GM21367 (cell line): ENCODE results near the gene C11orf97.

Experiments
- ATAC-seq: cut with Tn5 transposase; IDR thresholded peaks from one replicate; pipeline ENCODE4 v1.9.1; 2021; ENCODE audit not compliant: unreplicated experiment

Gene C11orf97

DNA sequence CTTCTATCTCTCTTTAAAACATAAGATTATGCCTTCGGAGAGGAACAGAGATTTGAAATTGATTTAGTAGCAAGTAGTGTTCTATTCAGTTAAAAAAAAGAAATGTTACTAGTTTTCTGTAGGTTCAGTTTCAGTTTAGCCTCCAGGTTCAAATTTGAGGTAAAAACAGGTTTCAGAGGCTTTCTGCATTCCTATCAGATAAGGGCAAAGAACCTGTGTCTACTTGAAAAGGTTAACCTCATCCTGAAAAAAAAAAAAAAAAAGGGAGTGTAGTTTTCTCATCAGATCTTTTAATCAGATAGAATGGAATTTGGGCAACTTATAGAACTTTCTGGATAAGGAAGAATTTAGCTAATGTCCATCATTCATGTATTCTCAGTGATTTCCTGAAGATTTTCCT, 12.1 kb downstream of the C11orf97 start:
- ATAC-seq, result no peak

DNA sequence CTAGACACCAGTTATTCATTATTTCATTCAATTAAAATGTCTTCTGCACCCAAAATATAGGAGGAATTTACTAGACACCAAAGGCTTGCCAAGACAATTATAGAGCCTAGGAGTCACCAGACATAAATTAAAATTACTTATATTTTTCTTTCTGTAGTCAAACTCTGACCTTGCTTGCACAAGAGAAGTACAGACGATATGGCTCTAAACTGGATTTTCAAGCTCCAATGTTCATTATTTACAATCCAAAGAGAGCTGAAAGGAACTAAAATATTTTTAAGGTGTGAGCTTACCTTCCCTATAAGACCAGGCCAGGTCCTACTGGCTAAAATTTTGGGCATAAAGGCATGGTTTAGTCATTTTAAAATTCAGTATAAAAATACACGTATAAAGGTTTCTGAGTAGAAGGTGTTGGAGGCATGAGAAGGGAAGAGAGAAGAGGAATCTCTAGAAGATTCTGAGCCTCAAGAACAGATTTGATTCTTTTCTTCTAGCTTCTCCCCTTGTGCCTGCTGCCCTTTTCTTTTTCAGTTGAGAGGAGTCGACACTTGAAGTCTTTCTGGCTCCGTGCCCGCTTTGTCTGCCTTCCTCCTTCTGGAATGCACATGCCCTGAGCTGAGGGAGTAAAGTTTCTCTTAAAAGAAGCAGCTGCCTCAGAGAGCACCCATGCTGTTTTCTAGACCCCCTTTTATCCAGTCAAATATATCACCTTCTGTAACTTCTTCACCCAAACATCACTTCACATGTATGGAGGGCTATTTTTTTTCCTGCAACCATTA, 13.5 kb downstream of the C11orf97 start:
- no peak for ATAC-seq

DNA sequence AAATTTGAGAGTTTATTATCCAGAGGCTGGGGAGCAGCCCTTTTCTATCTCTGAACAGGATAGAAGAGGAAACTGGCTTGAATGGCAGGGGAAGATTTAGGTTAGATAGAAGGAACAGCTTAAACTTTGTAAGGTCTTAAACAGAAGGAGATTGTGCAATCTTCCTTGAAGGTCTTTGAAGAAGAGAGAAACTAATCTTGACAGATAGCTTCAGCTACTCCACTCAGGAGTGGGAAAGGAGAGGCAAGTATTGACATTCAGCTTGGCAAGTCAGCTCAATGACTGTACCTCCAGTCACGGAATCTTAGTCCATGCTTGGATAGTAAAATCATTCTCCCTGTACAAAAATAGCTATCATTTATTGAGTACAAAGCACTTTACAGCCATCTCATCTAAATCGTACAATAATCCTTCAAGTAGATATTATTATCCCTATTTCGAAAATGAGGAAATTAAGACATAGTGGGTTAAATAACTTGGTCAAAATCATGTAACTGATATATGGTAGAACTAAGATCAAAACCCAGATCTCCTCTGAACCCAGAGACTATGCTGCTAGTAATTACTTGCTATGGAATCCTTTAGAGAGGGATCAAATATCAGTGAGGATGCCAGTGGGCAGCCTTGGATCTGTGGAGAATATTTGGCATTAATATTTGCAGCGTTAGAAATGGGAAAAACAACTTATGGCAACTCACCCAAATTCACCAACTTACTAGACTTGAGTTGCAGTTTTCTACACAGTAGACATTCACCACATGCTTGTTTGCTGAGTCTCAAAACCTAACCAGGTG, 14.6 kb downstream of the C11orf97 start:
- no peak for ATAC-seq

DNA sequence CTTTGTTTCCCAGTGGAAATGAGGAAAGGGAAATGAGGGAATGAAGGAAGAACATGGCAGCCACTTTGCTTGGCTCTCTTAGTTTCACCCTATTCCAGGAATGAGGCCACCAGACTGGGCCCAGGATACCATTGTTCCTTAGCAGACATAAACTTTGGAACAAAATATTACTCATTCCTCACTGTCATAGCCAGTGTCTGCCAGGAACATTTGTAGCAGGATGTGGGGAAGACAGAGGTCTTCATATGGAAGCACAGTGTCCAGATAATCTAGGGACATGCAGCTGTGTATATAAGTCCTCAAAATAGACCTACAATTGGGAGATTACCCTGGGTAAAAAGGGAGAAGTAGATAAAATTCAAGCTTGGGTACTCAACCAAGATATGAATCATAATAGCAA, 16.3 kb downstream of the C11orf97 start:
- no peak for ATAC-seq

DNA sequence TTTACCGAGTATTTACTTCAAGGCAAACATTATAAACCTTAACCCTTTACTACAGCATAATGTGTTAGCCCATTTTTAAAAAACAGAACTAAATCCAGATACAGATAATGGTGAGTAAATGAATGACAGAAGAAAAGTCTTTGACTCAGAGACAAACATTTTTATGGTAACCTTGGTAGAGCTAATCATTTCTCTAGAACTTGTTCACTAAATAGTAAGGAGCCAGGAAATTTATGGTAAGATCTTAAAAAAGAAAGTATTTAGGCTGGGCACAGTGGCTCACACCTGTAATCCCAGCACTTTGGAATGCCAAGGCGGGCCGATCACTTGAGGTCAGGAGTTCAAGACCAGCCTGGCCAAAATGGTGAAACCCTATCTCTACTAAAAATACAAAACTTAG, 19.9 kb downstream of the C11orf97 start:
- ATAC-seq, result no peak

DNA sequence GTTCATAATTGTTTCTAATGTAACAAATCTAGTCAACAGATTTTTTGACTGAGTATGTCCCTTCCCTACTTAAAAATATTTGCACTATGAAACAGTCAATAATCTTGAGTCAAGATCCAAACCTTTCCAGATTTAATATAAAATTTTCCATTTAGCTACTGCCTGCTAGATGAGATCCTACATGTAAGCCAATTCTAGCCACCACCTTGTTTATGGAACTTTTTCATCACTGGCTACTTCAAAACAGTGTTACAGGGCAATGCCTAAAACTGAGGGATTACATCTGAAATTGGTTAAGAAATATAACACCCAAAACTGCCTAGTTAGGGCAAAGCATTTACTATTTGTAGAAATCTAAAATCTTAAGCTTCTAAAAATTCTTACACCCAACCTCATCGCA, 20.9 kb downstream of the C11orf97 start:
- ATAC-seq, result no peak

DNA sequence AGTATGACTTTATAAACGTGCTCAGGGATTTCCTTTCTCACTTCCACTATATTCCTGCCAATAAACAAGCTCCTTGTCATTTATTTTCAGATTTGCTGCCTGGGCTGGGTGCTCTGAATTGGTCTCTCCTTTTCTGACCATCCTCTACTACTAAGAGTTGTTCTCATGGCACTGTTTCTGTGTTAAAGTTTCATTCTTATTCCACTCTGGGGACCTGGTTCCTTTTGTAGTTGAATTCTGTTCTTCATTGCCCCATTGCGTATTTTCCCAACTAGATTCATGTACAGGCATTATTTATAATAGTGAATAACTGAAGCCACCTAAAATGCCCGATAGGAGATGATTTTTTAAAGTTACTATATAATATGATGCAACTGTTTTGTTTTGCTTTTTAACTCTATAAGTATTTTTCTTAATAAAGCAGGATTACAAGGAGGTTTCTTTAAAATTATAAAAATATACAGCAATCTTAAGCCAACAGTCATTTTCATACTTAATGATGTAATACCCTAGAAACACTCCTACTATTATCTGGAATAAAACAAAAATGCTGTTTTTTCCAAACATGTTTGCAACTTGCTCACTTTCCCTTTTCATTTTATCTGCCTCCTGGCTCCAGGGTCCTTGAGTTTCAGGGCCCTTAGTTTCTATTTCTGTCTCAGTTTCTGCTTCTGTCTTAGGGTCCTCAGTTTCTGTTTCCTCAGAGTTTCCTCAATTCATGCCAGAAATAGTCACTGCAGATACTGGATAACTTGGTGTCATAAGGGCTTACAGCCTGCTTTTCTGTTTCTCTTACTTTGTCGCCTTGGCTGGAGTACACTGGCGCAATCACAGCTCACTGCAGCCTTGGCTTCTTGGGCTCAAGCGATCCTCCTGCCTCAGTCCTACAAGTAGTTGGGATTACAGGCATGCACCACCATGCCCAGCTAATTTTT, 21.7 kb downstream of the C11orf97 start:
- ATAC-seq, result no peak

DNA sequence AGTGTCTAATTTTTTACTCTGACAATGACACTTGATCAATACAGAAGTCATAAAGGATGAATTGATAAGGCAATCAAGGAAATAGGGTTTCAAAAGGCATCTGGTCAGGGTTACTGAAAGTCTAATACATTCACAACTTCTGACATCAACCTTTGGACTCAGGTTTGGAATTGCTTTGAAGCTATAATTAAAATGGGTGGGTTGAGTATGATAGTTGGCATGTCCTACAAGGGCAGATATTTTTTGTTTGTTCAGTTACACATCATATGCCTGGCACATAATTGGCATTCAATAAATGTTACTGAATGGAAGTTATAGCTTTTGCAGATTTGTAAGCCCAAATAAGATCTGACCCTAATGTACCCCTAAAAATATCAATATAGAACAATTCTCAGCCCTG, 24.1 kb downstream of the C11orf97 start:
- ATAC-seq, result no peak

DNA sequence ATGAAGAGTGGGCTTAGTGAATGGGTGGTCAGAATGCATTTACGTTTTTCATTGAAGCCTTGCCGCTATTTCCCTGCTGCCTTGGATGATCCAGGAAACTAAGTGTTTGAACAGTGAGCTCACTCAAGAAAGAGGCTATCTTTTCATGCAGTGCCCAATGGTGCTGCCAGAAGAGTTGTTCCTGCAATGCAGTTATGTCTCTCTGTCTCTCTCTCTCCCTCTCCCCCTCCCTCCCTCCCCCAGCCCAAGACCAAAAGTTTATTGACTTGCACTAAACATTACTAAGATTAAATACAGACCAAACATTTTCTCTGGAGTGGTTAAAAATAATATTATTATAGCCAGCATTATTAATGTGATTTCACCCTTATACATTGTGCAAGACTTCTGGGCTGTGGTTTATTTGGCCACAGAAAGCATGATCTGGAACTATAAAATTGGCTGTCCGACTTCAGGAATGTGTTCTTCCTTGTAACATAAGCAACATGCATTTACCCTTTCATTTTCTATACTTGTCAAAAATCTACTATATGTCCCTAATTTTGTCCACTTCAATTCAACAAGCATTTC, 24.9 kb downstream of the C11orf97 start:
- ATAC-seq, result no peak

DNA sequence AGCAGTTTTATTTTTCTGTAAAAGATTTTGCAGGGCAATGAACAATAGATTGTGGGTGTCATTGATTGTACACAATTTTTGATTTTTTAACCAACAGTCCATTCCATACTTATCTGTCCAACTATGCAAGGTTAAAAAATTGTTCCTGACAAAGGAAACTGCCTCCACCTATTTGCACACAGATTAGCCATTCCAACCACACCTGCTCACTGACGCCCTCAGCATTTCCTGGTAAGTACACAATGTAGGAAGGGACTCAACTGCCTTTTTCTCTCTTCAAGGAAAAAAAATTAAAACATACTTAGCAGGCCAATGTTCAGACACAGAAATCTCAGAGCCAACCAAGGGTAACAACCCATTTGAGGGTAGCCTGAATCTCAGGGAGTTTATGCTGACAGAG, 27.2 kb downstream of the C11orf97 start:
- no peak for ATAC-seq

DNA sequence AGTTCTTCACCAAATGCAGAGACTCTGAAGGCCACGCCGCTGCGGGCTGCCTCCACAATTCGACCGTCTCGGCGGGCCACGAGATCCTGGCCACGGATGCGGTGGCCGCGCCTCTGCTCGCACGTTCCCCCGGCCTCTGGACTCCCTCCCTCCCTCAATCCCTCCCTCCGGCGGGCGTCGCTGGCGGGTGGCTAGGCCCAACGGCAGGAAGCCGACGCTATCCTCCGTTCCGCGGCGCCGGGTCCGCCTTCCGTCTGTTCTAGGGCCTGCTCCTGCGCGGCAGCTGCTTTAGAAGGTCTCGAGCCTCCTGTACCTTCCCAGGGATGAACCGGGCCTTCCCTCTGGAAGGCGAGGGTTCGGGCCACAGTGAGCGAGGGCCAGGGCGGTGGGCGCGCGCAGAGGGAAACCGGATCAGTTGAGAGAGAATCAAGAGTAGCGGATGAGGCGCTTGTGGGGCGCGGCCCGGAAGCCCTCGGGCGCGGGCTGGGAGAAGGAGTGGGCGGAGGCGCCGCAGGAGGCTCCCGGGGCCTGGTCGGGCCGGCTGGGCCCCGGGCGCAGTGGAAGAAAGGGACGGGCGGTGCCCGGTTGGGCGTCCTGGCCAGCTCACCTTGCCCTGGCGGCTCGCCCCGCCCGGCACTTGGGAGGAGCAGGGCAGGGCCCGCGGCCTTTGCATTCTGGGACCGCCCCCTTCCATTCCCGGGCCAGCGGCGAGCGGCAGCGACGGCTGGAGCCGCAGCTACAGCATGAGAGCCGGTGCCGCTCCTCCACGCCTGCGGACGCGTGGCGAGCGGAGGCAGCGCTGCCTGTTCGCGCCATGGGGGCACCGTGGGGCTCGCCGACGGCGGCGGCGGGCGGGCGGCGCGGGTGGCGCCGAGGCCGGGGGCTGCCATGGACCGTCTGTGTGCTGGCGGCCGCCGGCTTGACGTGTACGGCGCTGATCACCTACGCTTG, 31.7 kb downstream of the C11orf97 start, which contains the start of gene FUT4:
FUT4 (plus strand) TSS at position 227 of the 951 bp plus-strand sequence; CDS start at position 440, 213 bp downstream.
- ATAC-seq, result peak; percentile 89

DNA sequence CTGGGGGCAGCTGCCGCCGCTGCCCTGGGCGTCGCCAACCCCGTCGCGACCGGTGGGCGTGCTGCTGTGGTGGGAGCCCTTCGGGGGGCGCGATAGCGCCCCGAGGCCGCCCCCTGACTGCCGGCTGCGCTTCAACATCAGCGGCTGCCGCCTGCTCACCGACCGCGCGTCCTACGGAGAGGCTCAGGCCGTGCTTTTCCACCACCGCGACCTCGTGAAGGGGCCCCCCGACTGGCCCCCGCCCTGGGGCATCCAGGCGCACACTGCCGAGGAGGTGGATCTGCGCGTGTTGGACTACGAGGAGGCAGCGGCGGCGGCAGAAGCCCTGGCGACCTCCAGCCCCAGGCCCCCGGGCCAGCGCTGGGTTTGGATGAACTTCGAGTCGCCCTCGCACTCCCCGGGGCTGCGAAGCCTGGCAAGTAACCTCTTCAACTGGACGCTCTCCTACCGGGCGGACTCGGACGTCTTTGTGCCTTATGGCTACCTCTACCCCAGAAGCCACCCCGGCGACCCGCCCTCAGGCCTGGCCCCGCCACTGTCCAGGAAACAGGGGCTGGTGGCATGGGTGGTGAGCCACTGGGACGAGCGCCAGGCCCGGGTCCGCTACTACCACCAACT, 32.5 kb downstream of the C11orf97 start:
- ATAC-seq, result no peak

DNA sequence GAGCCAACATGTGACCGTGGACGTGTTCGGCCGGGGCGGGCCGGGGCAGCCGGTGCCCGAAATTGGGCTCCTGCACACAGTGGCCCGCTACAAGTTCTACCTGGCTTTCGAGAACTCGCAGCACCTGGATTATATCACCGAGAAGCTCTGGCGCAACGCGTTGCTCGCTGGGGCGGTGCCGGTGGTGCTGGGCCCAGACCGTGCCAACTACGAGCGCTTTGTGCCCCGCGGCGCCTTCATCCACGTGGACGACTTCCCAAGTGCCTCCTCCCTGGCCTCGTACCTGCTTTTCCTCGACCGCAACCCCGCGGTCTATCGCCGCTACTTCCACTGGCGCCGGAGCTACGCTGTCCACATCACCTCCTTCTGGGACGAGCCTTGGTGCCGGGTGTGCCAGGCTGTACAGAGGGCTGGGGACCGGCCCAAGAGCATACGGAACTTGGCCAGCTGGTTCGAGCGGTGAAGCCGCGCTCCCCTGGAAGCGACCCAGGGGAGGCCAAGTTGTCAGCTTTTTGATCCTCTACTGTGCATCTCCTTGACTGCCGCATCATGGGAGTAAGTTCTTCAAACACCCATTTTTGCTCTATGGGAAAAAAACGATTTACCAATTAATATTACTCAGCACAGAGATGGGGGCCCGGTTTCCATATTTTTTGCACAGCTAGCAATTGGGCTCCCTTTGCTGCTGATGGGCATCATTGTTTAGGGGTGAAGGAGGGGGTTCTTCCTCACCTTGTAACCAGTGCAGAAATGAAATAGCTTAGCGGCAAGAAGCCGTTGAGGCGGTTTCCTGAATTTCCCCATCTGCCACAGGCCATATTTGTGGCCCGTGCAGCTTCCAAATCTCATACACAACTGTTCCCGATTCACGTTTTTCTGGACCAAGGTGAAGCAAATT, 33.3 kb downstream of the C11orf97 start:
- ATAC-seq, result no peak

DNA sequence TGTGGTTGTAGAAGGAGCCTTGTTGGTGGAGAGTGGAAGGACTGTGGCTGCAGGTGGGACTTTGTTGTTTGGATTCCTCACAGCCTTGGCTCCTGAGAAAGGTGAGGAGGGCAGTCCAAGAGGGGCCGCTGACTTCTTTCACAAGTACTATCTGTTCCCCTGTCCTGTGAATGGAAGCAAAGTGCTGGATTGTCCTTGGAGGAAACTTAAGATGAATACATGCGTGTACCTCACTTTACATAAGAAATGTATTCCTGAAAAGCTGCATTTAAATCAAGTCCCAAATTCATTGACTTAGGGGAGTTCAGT, 33.9 kb downstream of the C11orf97 start:
- ATAC-seq, result no peak

DNA sequence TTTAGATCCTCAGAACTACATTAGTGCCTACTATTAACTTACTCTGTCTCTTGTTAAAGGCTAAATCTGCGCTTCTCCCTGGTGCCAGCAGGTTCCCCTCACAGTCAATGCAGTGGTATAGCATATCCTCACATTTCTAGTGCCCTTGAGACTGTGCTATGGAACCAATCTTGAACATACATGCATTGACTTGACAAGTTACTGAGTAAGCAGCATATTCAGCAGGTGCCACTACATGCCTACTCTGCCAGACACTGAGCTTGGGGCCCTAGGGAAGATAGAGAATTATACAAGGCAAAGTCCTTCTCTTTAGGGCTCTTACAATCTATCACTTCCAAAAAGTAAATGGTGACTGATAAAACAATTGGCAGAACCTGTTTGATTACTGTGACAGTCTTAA, 34.6 kb downstream of the C11orf97 start:
- no peak for ATAC-seq

DNA sequence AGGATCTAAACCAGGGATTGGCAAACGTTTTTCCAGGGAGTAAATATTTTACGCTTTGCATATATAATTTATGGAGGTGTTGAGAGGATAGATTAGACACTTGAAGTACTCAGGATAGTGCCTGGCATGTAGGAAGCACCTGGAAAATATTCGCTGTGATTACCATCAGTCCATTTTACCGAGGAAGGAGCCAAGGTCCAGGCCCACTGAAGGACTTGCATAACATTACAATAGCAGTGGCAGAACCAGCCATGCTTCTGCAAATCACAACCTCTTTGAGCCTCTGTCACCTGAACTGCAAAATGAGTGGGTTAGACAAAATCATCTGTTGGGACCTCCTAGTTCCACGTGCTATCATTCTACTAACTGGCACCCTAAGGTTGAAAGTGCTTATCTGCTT, 36.9 kb downstream of the C11orf97 start:
- ATAC-seq, result no peak

DNA sequence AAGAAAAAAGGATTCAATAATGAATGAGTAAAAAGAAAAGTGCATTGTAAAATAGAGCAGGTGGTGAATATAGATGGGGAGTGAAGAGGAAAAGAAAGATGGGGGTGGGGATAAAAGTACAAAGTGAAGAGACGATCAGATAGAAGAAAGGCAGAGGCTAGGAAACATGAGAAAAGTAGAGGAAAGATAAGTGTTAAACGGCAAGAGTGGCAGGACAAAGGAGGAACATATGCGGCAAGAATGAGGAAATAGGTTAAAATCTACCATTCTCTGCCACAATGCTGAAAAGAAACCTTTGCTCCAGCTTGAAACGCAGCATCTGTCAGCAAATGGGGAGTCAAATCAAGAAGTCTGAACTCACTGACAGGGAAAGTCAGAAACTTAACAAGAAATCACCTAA, 38.3 kb downstream of the C11orf97 start:
- ATAC-seq, result no peak

DNA sequence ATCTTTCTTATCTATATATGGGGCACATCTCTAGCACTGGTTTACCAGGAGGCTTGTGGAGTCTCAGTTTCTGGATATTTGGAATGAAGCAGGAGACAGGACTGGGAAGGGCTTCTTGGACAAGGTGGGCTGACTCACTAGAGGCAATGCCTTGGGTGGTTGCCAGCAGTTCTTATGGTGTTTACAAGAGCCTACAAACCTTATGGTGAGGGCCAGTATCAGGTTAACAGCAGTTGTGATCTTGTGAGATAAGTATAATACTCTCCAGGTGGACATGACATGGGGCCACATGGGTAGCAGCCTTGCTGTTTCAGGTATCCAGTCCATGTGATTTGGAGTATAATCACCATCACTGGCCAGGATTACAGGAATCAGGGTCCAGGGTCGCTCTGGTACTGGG, 41.7 kb downstream of the C11orf97 start:
- ATAC-seq, result no peak
